Measurements from ENCODE around the gene EIF3B.
"Not testable (repeated sequence)": the region's sequence is repeated elsewhere in the genome, so short reads cannot be mapped to it uniquely, and the experiment has no call there.

EIF3B gene

GRCh38 chr7:2331707-2332106, 22.9 kb upstream of the EIF3B start:
- no peak overlapping the region for H3K4me2 ChIP-seq (ENCODE audit: low read length)
- no peak overlapping the region for H3K27ac ChIP-seq (ENCODE audit: low read depth, low read length, poor library complexity, severe bottlenecking)
- H3K27me3 ChIP-seq (ENCODE audit: insufficient read depth, low read length), result no peaks in the 10 kb centered on the region
- H2AFZ ChIP-seq (ENCODE audit: low read length), result no peak overlapping the region
- no peaks in the 10 kb centered on the region for H3F3A ChIP-seq (ENCODE audit: insufficient read depth, low read length)
- TF ChIP-seq CTCF (IDR thresholded peaks at IDR 0.05; ENCODE audit: low read length), result no peak
- no peak for TF ChIP-seq EZH2 (IDR thresholded peaks at IDR 0.05; ENCODE audit: borderline replicate concordance, low read length)
- no peak overlapping the region for H3K9ac ChIP-seq (ENCODE audit: low read length)
- H3K79me2 ChIP-seq (ENCODE audit: insufficient read depth, low read length), result no peaks in the 10 kb centered on the region
- H3K4me1 ChIP-seq (ENCODE audit: insufficient read depth, low read length, severe bottlenecking), result no peaks in the 10 kb centered on the region
- H3K4me3 ChIP-seq (ENCODE audit: low read depth, low read length, poor library complexity, severe bottlenecking), result no peak overlapping the region
- no peaks in the 10 kb centered on the region for H3K9me2 ChIP-seq (ENCODE audit: low read depth, low read length)
- no peaks in the 10 kb centered on the region for H3K9me3 ChIP-seq (ENCODE audit: low read length)
- H3K36me3 ChIP-seq (ENCODE audit: insufficient read depth, low read length), result no peaks in the 10 kb centered on the region
- H4K20me1 ChIP-seq (ENCODE audit: insufficient read depth, low read length), result no peaks in the 10 kb centered on the region

GRCh38 chr7:2332606-2333231, 21.9 kb upstream of the EIF3B start:
- H3F3A ChIP-seq (ENCODE audit: insufficient read depth, low read length); H3K9me3 ChIP-seq (ENCODE audit: low read length); H3K9ac ChIP-seq (ENCODE audit: low read length); H3K4me1 ChIP-seq (ENCODE audit: insufficient read depth, low read length, severe bottlenecking); H3K79me2 ChIP-seq (ENCODE audit: insufficient read depth, low read length); H2AFZ ChIP-seq (ENCODE audit: low read length); H3K4me2 ChIP-seq (ENCODE audit: low read length); H3K36me3 ChIP-seq (ENCODE audit: insufficient read depth, low read length); H3K27me3 ChIP-seq (ENCODE audit: insufficient read depth, low read length); H3K9me2 ChIP-seq (ENCODE audit: low read depth, low read length); H3K4me3 ChIP-seq (ENCODE audit: low read depth, low read length, poor library complexity, severe bottlenecking); H3K27ac ChIP-seq (ENCODE audit: low read depth, low read length, poor library complexity, severe bottlenecking); H4K20me1 ChIP-seq (ENCODE audit: insufficient read depth, low read length): not testable (repeated sequence)

GRCh38 chr7:2336626-2337299, 17.9 kb upstream of the EIF3B start:
- Histone ChIP-seq H3K9me2 (ENCODE audit: low read depth, low read length) (no peaks in the 10 kb centered on the region), H3K4me1 (ENCODE audit: insufficient read depth, low read length, severe bottlenecking) (no peaks in the 10 kb centered on the region), H3K36me3 (ENCODE audit: insufficient read depth, low read length) (no peaks in the 10 kb centered on the region), H3K9me3 (ENCODE audit: low read length) (no peaks in the 10 kb centered on the region), H3K27ac (ENCODE audit: low read depth, low read length, poor library complexity, severe bottlenecking) (no peak overlapping the region), H3K4me2 (ENCODE audit: low read length) (no peak overlapping the region), H2AFZ (ENCODE audit: low read length) (no peak overlapping the region), H3F3A (ENCODE audit: insufficient read depth, low read length) (no peaks in the 10 kb centered on the region), H3K27me3 (ENCODE audit: insufficient read depth, low read length) (no peaks in the 10 kb centered on the region), H3K9ac (ENCODE audit: low read length) (no peak overlapping the region), H3K79me2 (ENCODE audit: insufficient read depth, low read length) (no peaks in the 10 kb centered on the region), H4K20me1 (ENCODE audit: insufficient read depth, low read length) (no peaks in the 10 kb centered on the region), H3K4me3 (ENCODE audit: low read depth, low read length, poor library complexity, severe bottlenecking) (no peak overlapping the region)
- TF ChIP-seq EZH2 (IDR thresholded peaks at IDR 0.05; ENCODE audit: borderline replicate concordance, low read length) (no peak), CTCF (IDR thresholded peaks at IDR 0.05; ENCODE audit: low read length) (no peak)

- not testable (repeated sequence) for H3K27me3 ChIP-seq (ENCODE audit: insufficient read depth, low read length); H4K20me1 ChIP-seq (ENCODE audit: insufficient read depth, low read length); H3K9me2 ChIP-seq (ENCODE audit: low read depth, low read length); H3K9me3 ChIP-seq (ENCODE audit: low read length); H3K4me1 ChIP-seq (ENCODE audit: insufficient read depth, low read length, severe bottlenecking); H3K4me3 ChIP-seq (ENCODE audit: low read depth, low read length, poor library complexity, severe bottlenecking); H3K36me3 ChIP-seq (ENCODE audit: insufficient read depth, low read length); H3F3A ChIP-seq (ENCODE audit: insufficient read depth, low read length); H3K79me2 ChIP-seq (ENCODE audit: insufficient read depth, low read length)
- peak overlapping the region; percentile 32 for H3K27ac ChIP-seq (ENCODE audit: low read depth, low read length, poor library complexity, severe bottlenecking)
- peak overlapping the region; percentile 69 for H3K4me2 ChIP-seq (ENCODE audit: low read length)
- H2AFZ ChIP-seq (ENCODE audit: low read length), result 0 out of 2 replicates have a peak overlapping the region, but pooled peaks have one; percentile 91
- H3K9ac ChIP-seq (ENCODE audit: low read length), result 0 out of 2 replicates have a peak overlapping the region, but pooled peaks have one; percentile 29
Observed at GRCh38 chr7:2347351-2348063, 7.1 kb upstream of the EIF3B start.
